BE2C (cell line): ENCODE results near the gene PLVAP.

Experiments used
- DNase-seq: peaks from one replicate; pipeline ENCODE4 v3.0.0-alpha.2; 2020
- H3K27me3 ChIP-seq: fragments of 250-450 bp; sonication (Bioruptor Pico); 2 replicates; pipeline ENCODE4 v1.5.1; 2020; ENCODE audit warnings: mild to moderate bottlenecking
- H3K36me3 ChIP-seq: fragments of 250-450 bp; sonication (Bioruptor Pico); 2 replicates; pipeline ENCODE4 v1.5.1; 2020; ENCODE audit warnings: mild to moderate bottlenecking
- H3K4me1 ChIP-seq: fragments of 250-450 bp; sonication (Bioruptor Pico); 2 replicates; pipeline ENCODE4 v1.5.1; 2020
- H3K4me3 ChIP-seq: 2 replicates; pipeline ENCODE4 v1.5.1; 2011; ENCODE audit warnings: low read depth, low read length
- H3K9me3 ChIP-seq: fragments of 250-450 bp; sonication (Bioruptor Pico); 2 replicates; pipeline ENCODE4 v1.5.1; 2020
- CTCF ChIP-seq: IDR thresholded peaks from 2 replicates; pipeline ENCODE4 v1.5.1; 2012; ENCODE audit warnings: mild to moderate bottlenecking, low read depth, low read length

Gene PLVAP

GRCh38 chr19:17357724-17358123 is 19.4 kb downstream of the PLVAP start:
- no peaks in the 10 kb centered on the region for H3K36me3 ChIP-seq
- H3K4me3 ChIP-seq, result no peak overlapping the region
- no peak for DNase-seq
- H3K4me1 ChIP-seq, result no peaks in the 10 kb centered on the region
- no peak for TF ChIP-seq CTCF
- no peaks in the 10 kb centered on the region for H3K9me3 ChIP-seq
- H3K27me3 ChIP-seq, result no peaks in the 10 kb centered on the region

- TF ChIP-seq CTCF, result no peak
- Histone ChIP-seq H3K4me3 (no peak overlapping the region), H3K27me3 (no peaks in the 10 kb centered on the region), H3K9me3 (no peaks in the 10 kb centered on the region), H3K4me1 (no peaks in the 10 kb centered on the region), H3K36me3 (no peaks in the 10 kb centered on the region)
- DNase-seq, result no peak
Measured at GRCh38 chr19:17357078-17357666, 20.0 kb downstream of the PLVAP start.

- no peaks in the 10 kb centered on the region for H3K4me1 ChIP-seq
- no peaks in the 10 kb centered on the region for H3K27me3 ChIP-seq
- H3K4me3 ChIP-seq, result no peak overlapping the region
- no peak for TF ChIP-seq CTCF
- no peak for DNase-seq
- H3K36me3 ChIP-seq, result no peaks in the 10 kb centered on the region
- H3K9me3 ChIP-seq, result no peaks in the 10 kb centered on the region
Measured at GRCh38 chr19:17353386-17353785, 23.8 kb downstream of the PLVAP start.

GRCh38 chr19:17352608-17353280 is 24.4 kb downstream of the PLVAP start:
- no peaks in the 10 kb centered on the region for H3K9me3 ChIP-seq
- no peaks in the 10 kb centered on the region for H3K4me1 ChIP-seq
- no peaks in the 10 kb centered on the region for H3K27me3 ChIP-seq
- H3K4me3 ChIP-seq, result no peak overlapping the region
- H3K36me3 ChIP-seq, result no peaks in the 10 kb centered on the region
- no peak for DNase-seq
- no peak for TF ChIP-seq CTCF

DNA sequence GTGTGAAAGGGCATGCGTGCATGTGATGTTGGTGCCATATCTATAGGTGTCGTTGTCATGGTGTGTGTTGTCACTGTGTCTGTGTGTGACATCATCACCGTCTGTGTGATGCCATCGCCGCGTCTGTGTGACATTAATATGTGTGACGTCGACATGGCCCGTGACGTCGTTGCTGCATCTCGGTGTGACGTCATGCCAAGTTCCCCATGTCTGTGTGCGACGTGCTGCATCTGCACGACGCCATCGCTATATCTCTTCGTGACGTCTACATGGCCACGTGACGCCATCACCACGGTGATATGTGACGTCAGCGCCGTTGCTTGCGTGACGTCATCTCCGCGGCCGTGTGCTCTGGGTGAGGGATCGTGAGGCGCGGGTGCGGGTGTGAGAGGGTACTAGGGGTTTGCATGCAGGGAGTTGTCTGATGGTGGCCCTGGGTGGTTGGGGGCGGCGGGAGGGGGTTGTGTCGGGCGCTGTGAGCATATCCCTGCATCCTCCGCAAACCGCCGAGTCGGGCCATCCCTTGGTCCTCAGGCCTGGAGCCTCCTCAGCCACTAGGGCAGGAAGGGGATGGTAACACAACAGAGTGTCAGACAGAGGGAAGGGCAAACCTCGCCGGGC is 25.2 kb downstream of the PLVAP start:
- Histone ChIP-seq H3K36me3 (no peaks in the 10 kb centered on the region), H3K4me1 (no peaks in the 10 kb centered on the region), H3K4me3 (no peak overlapping the region), H3K9me3 (no peaks in the 10 kb centered on the region), H3K27me3 (no peaks in the 10 kb centered on the region)
- TF ChIP-seq CTCF, result no peak
- DNase-seq, result no peak

- TF ChIP-seq CTCF, result no peak
- Histone ChIP-seq H3K36me3 (no peaks in the 10 kb centered on the region), H3K4me1 (no peaks in the 10 kb centered on the region), H3K9me3 (no peaks in the 10 kb centered on the region), H3K27me3 (no peaks in the 10 kb centered on the region), H3K4me3 (peak overlapping the region; percentile 38)
- peak; percentile 75 for DNase-seq
Measured at GRCh38 chr19:17348700-17349099, 28.4 kb downstream of the PLVAP start.
